ENCODE results near the gene POU2F1. TPM values are rescaled to one million over a fixed set of nuclear protein-coding genes. Genes with fewer than 3 reads are reported as not detected.

Gene POU2F1
- total RNA-seq, 1 experiment from 2014 or later = 24.5 TPM

DNA sequence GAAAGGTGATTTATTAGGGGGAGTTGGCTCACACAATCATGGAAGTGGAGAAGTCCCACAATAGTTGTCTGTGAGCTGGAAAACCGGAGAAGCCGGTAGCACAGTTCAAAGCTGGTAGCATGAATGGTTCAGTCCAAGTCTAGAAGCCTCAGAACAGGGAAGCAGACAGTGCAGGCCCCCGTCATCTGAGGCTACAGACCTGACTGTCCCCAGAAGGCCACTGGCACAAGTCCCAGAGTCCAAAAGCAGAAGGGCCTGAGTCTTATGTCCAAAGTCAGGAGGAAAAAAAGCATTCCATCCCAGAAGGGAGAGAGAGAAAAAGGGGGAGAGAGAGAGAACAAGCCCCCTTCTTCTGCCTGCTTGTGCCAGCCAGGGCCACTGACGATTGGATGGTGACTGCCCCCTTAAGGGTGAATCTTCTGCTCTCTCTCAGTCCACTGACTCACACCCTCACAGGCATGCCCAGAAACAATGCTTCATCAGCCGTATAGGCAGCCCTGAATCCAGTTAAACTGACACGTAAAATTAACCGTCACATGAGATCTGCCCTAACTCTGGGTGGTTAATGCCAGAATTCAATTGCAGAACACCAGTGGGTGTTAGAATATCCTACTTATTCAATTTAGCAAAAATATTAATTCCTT, 49.3 kb upstream of the POU2F1 start:
- Histone ChIP-seq H3K4me2 (ENCODE audit: low read length) (peak overlapping the region; percentile 44), H3K9me2 (ENCODE audit: insufficient read depth) (no peaks in the 10 kb centered on the region), H3K36me3 (ENCODE audit: control insufficient read depth in 1 of 2, insufficient read depth in 2 of 2, low read length in 2 of 2) (no peaks in the 10 kb centered on the region), H2AFZ (ENCODE audit: low read depth, low read length, poor library complexity, severe bottlenecking) (no peak overlapping the region), H4K20me1 (ENCODE audit: insufficient read depth) (no peaks in the 10 kb centered on the region), H3K4me3 (replicated peaks in 1 of 2; ENCODE audit: low read depth in 1 of 2, low read length in 2 of 2) (no peak overlapping the region), H3K9ac (ENCODE audit: low read length) (no peak overlapping the region), H3K27me3 (ENCODE audit: insufficient read depth, low read length) (no peaks in the 10 kb centered on the region), H3K79me2 (ENCODE audit: insufficient read depth, low read length) (no peaks in the 10 kb centered on the region), H3K9me3 (ENCODE audit: control insufficient read depth in 1 of 2, insufficient read depth in 1 of 2, low read depth in 1 of 2, low read length in 2 of 2) (no peaks in the 10 kb centered on the region), H3K27ac (ENCODE audit: low read depth, low read length) (no peak overlapping the region), H3K4me1 (ENCODE audit: control insufficient read depth in 1 of 2, insufficient read depth in 2 of 2, low read length in 2 of 2) (peaks cover 17 to 78% of the 10 kb centered on the region in 2 experiments)
- DNase-seq (ENCODE audit: low read depth, low spot score) (no peak), ATAC-seq (peak; percentile 66)
- no TSS peak for BruUV-seq (replicated peaks)
- intact Hi-C loops (cut with micrococcal nuclease) = no loop called here
- ChIA-PET RAD21 (ENCODE audit: low non-redundant PET in 1 of 2, low total read pairs in 2 of 2, uncharacterized antibody in 2 of 2, unreplicated experiment in 2 of 2) (no interaction called here), POLR2A (interaction anchor here (1.0 kb wide), 1 partner anchor 8 kb away, joined by 3 read pairs; no protein-coding TSS in a partner anchor), CTCF (no interaction called here)
- no peak for TF ChIP-seq EZH2 (IDR thresholded peaks at IDR 0.05)
- TF ChIP-seq REST (IDR thresholded peaks at IDR 0.05; ENCODE audit: low read depth) = no peak
- TF ChIP-seq CBX3 (IDR thresholded peaks at IDR 0.05; ENCODE audit: low read depth) = peak; percentile 53; the same call in 1 of the 2 replicates
- TF ChIP-seq, protein P1, sequence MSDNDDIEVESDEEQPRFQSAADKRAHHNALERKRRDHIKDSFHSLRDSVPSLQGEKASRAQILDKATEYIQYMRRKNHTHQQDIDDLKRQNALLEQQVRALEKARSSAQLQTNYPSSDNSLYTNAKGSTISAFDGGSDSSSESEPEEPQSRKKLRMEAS (IDR thresholded peaks at IDR 0.05) = peak; percentile 40; the same call in 1 of the 2 replicates
- no peak for TF ChIP-seq SRF (IDR thresholded peaks at IDR 0.05; ENCODE audit: low read depth)
- TF ChIP-seq EZH2phosphoT487 (IDR thresholded peaks at IDR 0.05; ENCODE audit: borderline replicate concordance) = no peak
- no peak for TF ChIP-seq POLR2A (IDR thresholded peaks at IDR 0.05; ENCODE audit: borderline replicate concordance, extremely low read depth, insufficient read depth, insufficient read length)
- TF ChIP-seq SIN3A (IDR thresholded peaks at IDR 0.05; ENCODE audit: low read depth) = no peak
- TF ChIP-seq, protein P2, sequence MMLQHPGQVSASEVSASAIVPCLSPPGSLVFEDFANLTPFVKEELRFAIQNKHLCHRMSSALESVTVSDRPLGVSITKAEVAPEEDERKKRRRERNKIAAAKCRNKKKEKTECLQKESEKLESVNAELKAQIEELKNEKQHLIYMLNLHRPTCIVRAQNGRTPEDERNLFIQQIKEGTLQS (IDR thresholded peaks at IDR 0.05) = no peak
- peak; percentile 20; the same call in 1 of the 2 replicates for TF ChIP-seq SP1 (IDR thresholded peaks at IDR 0.05; ENCODE audit: low read depth)
- TF ChIP-seq RAD21 (IDR thresholded peaks at IDR 0.05; ENCODE audit: low read depth) = 0 out of 2 replicates have a peak, but pooled peaks have one; percentile 21
- peak; percentile 41; the same call in 1 of the 2 replicates for TF ChIP-seq FOSL1 (IDR thresholded peaks at IDR 0.05; ENCODE audit: low read depth)
- TF ChIP-seq POLR2AphosphoS5 (IDR thresholded peaks at IDR 0.05; ENCODE audit: low read depth, low read length) = no peak
- TF ChIP-seq TCF7L2 (IDR thresholded peaks at IDR 0.05; ENCODE audit: borderline replicate concordance, extremely low read depth, insufficient read depth, insufficient read length) = no peak
- TF ChIP-seq JUND (IDR thresholded peaks at IDR 0.05) = peak; percentile 45; the same call in 1 of the 2 replicates
- TF ChIP-seq, protein P3, sequence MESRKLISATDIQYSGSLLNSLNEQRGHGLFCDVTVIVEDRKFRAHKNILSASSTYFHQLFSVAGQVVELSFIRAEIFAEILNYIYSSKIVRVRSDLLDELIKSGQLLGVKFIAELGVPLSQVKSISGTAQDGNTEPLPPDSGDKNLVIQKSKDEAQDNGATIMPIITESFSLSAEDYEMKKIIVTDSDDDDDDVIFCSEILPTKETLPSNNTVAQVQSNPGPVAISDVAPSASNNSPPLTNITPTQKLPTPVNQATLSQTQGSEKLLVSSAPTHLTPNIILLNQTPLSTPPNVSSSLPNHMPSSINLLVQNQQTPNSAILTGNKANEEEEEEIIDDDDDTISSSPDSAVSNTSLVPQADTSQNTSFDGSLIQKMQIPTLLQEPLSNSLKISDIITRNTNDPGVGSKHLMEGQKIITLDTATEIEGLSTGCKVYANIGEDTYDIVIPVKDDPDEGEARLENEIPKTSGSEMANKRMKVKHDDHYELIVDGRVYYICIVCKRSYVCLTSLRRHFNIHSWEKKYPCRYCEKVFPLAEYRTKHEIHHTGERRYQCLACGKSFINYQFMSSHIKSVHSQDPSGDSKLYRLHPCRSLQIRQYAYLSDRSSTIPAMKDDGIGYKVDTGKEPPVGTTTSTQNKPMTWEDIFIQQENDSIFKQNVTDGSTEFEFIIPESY (IDR thresholded peaks at IDR 0.05; ENCODE audit: extremely low read depth, insufficient replicate concordance, low read length) = no peak
- no peak for TF ChIP-seq ELF1 (IDR thresholded peaks at IDR 0.05; ENCODE audit: borderline replicate concordance, low read depth)
- no peak for TF ChIP-seq EGR1 (IDR thresholded peaks at IDR 0.05; ENCODE audit: low read depth)
- TF ChIP-seq ZFX (IDR thresholded peaks at IDR 0.05) = no peak
- no peak for TF ChIP-seq ZNF274 (IDR thresholded peaks at IDR 0.05; ENCODE audit: low read depth, low read length)
- no peak for TF ChIP-seq CEBPB (IDR thresholded peaks at IDR 0.05; ENCODE audit: low read depth)
- TF ChIP-seq YY1 (IDR thresholded peaks at IDR 0.05; ENCODE audit: extremely low read depth, insufficient replicate concordance, low read depth, low read length) = no peak

Data from HCT116 (cell line).